PFSK-1 (cell line): ENCODE results near the gene TTC21A.

Experiments
- FOXP2 ChIP-seq: optimal IDR thresholded peaks from 2 replicates; pipeline ENCODE3; 2011; ENCODE audit warnings: borderline replicate concordance, control low read depth, inconsistent platforms; ENCODE audit not compliant: insufficient read depth; ENCODE audit errors: extremely low read length, extremely low read depth
- POLR2AphosphoS5 ChIP-seq: IDR thresholded peaks from 2 replicates; pipeline ENCODE4 v1.6.1; 2012; ENCODE audit warnings: low read depth, mild to moderate bottlenecking, control low read depth, low read length, moderate library complexity
- REST ChIP-seq, 2 experiments: IDR thresholded peaks; 2 replicates each; pipeline versions ENCODE4 v1.6.1 to v1.8.0; 2011 to 2012; ENCODE audit warnings: low read depth in 2 of 2, low read length in 2 of 2, control low read depth in 1 of 2, inconsistent platforms in 1 of 2, mild to moderate bottlenecking in 1 of 2, moderate library complexity in 1 of 2; ENCODE audit not compliant: insufficient read depth in 1 of 2
- SIN3A ChIP-seq: IDR thresholded peaks from 2 replicates; pipeline ENCODE4 v1.6.1; 2012; ENCODE audit warnings: mild to moderate bottlenecking, low read length, moderate library complexity, borderline replicate concordance; ENCODE audit not compliant: insufficient read depth
- TAF1 ChIP-seq: IDR thresholded peaks from 2 replicates; pipeline ENCODE4 v1.6.1; 2012; ENCODE audit warnings: low read length, control low read depth, borderline replicate concordance; ENCODE audit not compliant: insufficient read depth

The TTC21A gene

GRCh38 chr3:39128951-39129350 is 21.5 kb downstream of the TTC21A start:
- TF ChIP-seq POLR2AphosphoS5 (no peak), FOXP2 (no peak), TAF1 (no peak), REST (IDR thresholded peaks at IDR 0.05; ENCODE audit: insufficient read depth in 1 of 2, low read depth in 2 of 2, low read length in 2 of 2) (no peak), SIN3A (no peak)

GRCh38 chr3:39130026-39130425 is 22.5 kb downstream of the TTC21A start:
- TF ChIP-seq TAF1 (no peak), POLR2AphosphoS5 (no peak), SIN3A (no peak), FOXP2 (no peak), REST (IDR thresholded peaks at IDR 0.05; ENCODE audit: insufficient read depth in 1 of 2, low read depth in 2 of 2, low read length in 2 of 2) (no peak)

- TF ChIP-seq POLR2AphosphoS5: no peak
- no peak for TF ChIP-seq FOXP2
- no peak for TF ChIP-seq TAF1
- no peak for TF ChIP-seq REST (IDR thresholded peaks at IDR 0.05; ENCODE audit: insufficient read depth in 1 of 2, low read depth in 2 of 2, low read length in 2 of 2)
- no peak for TF ChIP-seq SIN3A
Observed at GRCh38 chr3:39130693-39131265, 23.3 kb downstream of the TTC21A start.

- TF ChIP-seq REST (IDR thresholded peaks at IDR 0.05; ENCODE audit: insufficient read depth in 1 of 2, low read depth in 2 of 2, low read length in 2 of 2) (no peak), FOXP2 (no peak), POLR2AphosphoS5 (no peak), SIN3A (no peak), TAF1 (no peak)
Observed at GRCh38 chr3:39132096-39133092, 24.9 kb downstream of the TTC21A start.
